SU-DHL-6 (cell line): ENCODE data around the gene NUP210.

ENCODE experiments used
- H2AFZ ChIP-seq: fragments of 200-600 bp; sonication (generic); 2 replicates; pipeline ENCODE4 v1.6.1; 2014; ENCODE audit warnings: low read depth, mild to moderate bottlenecking, moderate library complexity, mixed read lengths, antibody characterized with exemption, low read length; ENCODE audit not compliant: severe bottlenecking
- H3F3A ChIP-seq: fragments of 200-600 bp; shearing (Covaris generic); 2 replicates; pipeline ENCODE4 v1.6.0; 2016; ENCODE audit warnings: antibody characterized with exemption, mild to moderate bottlenecking; ENCODE audit not compliant: insufficient read depth
- H3K27ac ChIP-seq: fragments of 200-600 bp; sonication (generic); 2 replicates; pipeline ENCODE4 v1.5.1; 2016; ENCODE audit warnings: low read depth, mild to moderate bottlenecking, low read length, moderate library complexity, mixed read lengths
- H3K27me3 ChIP-seq: fragments of 200-600 bp; sonication (generic), shearing (Covaris generic); 2 replicates; pipeline ENCODE4 v1.6.0; 2014; ENCODE audit warnings: mild to moderate bottlenecking, low read length
- H3K36me3 ChIP-seq: fragments of 200-600 bp; sonication (generic); 2 replicates; pipeline ENCODE4 v1.6.1; 2014; ENCODE audit warnings: mild to moderate bottlenecking, low read length, mixed read lengths
- H3K4me2 ChIP-seq: fragments of 300-600, 200-600 bp; shearing (Covaris generic), sonication (generic); 2 replicates; pipeline ENCODE4 v1.6.0; 2014; ENCODE audit warnings: low read length, low read depth, mild to moderate bottlenecking; ENCODE audit not compliant: poor library complexity, severe bottlenecking
- H3K4me3 ChIP-seq: fragments of 200-600 bp; sonication (generic); 2 replicates; pipeline ENCODE4 v1.5.1; 2014; ENCODE audit warnings: antibody characterized with exemption, low read length, mild to moderate bottlenecking, mixed read lengths; ENCODE audit not compliant: insufficient read depth, poor library complexity, severe bottlenecking
- H3K79me2 ChIP-seq: fragments of 200-600 bp; sonication (generic); 2 replicates; pipeline ENCODE4 v1.6.1; 2014; ENCODE audit warnings: mild to moderate bottlenecking, low read length, moderate library complexity; ENCODE audit not compliant: insufficient read depth
- H3K9ac ChIP-seq: fragments of 200-600 bp; sonication (generic); 2 replicates; pipeline ENCODE4 v1.7.0; 2014; ENCODE audit warnings: mild to moderate bottlenecking, low read length
- H3K9me2 ChIP-seq: fragments of 200-600 bp; sonication (generic); replicated peaks from 2 replicates; pipeline ENCODE4 v1.6.1; 2014; ENCODE audit warnings: low read length; ENCODE audit not compliant: insufficient read depth
- H3K9me3 ChIP-seq: fragments of 200-600 bp; sonication (generic); 2 replicates; pipeline ENCODE4 v1.6.1; 2014; ENCODE audit warnings: low read length, mixed read lengths; ENCODE audit not compliant: insufficient read depth
- H4K20me1 ChIP-seq: fragments of 200-600 bp; sonication (generic); 2 replicates; pipeline ENCODE4 v1.6.1; 2014; ENCODE audit warnings: low read depth, mild to moderate bottlenecking, antibody characterized with exemption, low read length, moderate library complexity, mixed read lengths
- EZH2phosphoT487 ChIP-seq: fragments of 200-600 bp; sonication (generic), shearing (Covaris generic); conservative IDR thresholded peaks from 2 replicates; pipeline ENCODE4 v1.6.1; 2018; ENCODE audit warnings: mild to moderate bottlenecking, antibody characterized with exemption, low read length, moderate library complexity, mixed read lengths
- TF ChIP-seq, protein P1 (sequence below): fragments of 200-600 bp; sonication (generic); IDR thresholded peaks from one replicate; pipeline ENCODE4 v1.5.1; 2017; ENCODE audit warnings: antibody characterized with exemption, mild to moderate bottlenecking, low read length, moderate library complexity; ENCODE audit not compliant: insufficient read depth, poor library complexity, severe bottlenecking

The NUP210 gene

GRCh38 chr3:13394363-13394762 is 25.8 kb downstream of the NUP210 start:
- Histone ChIP-seq H4K20me1 (peaks cover 7% of the 10 kb centered on the region; the same call in 1 of the 2 replicates), H3K9me3 (no peaks in the 10 kb centered on the region), H3K27ac (no peak overlapping the region), H3K9ac (no peak overlapping the region), H3K27me3 (no peaks in the 10 kb centered on the region), H3K9me2 (no peaks in the 10 kb centered on the region), H3F3A (no peaks in the 10 kb centered on the region), H3K4me3 (no peak overlapping the region), H3K79me2 (peaks cover 30% of the 10 kb centered on the region), H3K36me3 (peaks cover 19% of the 10 kb centered on the region), H3K4me2 (no peak overlapping the region), H2AFZ (no peak overlapping the region)
- TF ChIP-seq, protein P1, sequence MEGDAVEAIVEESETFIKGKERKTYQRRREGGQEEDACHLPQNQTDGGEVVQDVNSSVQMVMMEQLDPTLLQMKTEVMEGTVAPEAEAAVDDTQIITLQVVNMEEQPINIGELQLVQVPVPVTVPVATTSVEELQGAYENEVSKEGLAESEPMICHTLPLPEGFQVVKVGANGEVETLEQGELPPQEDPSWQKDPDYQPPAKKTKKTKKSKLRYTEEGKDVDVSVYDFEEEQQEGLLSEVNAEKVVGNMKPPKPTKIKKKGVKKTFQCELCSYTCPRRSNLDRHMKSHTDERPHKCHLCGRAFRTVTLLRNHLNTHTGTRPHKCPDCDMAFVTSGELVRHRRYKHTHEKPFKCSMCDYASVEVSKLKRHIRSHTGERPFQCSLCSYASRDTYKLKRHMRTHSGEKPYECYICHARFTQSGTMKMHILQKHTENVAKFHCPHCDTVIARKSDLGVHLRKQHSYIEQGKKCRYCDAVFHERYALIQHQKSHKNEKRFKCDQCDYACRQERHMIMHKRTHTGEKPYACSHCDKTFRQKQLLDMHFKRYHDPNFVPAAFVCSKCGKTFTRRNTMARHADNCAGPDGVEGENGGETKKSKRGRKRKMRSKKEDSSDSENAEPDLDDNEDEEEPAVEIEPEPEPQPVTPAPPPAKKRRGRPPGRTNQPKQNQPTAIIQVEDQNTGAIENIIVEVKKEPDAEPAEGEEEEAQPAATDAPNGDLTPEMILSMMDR: no peak
- no peak for TF ChIP-seq EZH2phosphoT487

DNA sequence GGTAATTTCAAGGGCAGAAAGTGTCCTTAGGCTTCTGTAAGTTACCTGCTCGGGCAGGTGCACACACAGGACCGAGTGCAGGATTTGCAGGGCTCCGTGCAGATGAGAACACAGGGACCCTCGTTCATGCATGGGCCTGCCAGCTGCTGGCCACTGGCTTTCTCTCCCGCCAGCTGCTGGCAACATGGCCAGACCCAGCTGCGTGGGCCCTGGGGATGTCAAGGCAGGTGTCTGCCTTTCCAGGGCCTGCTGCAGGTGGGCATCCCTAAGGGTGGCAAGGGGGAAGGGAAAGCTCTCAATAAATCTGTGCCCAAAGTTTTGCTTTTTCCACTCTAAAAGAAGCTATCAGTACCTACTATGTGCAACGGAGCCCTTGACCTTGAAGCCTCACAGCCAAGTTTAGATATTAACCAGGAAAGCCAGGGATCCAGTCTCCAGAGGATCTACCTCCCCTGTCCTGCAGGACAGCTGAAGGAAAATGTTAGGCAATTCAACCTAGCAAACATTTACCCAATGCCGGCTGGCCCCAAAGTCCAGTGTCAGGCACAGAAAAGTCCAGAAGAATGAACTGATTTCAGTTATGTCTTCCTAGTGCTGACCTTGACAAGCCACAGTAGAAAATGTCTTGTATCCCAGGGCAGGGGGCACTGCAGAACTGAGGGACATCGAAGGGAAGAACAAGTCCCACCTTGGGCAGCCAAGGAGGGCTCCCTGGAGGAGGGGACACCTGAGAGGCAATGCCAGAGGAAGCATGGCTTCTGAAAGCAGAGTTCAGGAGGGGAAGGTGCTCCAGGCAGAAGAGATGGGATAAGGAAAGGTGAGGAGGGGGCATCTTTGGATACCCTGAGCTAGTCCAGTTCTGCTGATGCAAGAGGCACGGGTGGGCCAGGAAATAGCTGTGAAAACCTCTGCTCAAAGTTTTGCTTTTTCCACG is 26.4 kb downstream of the NUP210 start:
- Histone ChIP-seq H3K27ac (no peak overlapping the region), H3K79me2 (peaks cover 25% of the 10 kb centered on the region), H3F3A (no peaks in the 10 kb centered on the region), H3K27me3 (no peaks in the 10 kb centered on the region), H3K9me2 (no peaks in the 10 kb centered on the region), H3K4me3 (no peak overlapping the region), H4K20me1 (peaks cover 7% of the 10 kb centered on the region; the same call in 1 of the 2 replicates), H3K9ac (no peak overlapping the region), H3K9me3 (no peaks in the 10 kb centered on the region), H2AFZ (no peak overlapping the region), H3K4me2 (no peak overlapping the region), H3K36me3 (peaks cover 19% of the 10 kb centered on the region)
- TF ChIP-seq EZH2phosphoT487: no peak
- TF ChIP-seq, protein P1: no peak

- Histone ChIP-seq H3F3A (no peaks in the 10 kb centered on the region), H2AFZ (no peak overlapping the region), H3K4me2 (no peak overlapping the region), H3K4me3 (no peak overlapping the region), H3K79me2 (peaks cover 9% of the 10 kb centered on the region), H3K9me3 (no peaks in the 10 kb centered on the region), H3K9ac (no peak overlapping the region), H3K9me2 (no peaks in the 10 kb centered on the region), H3K36me3 (peaks cover 25% of the 10 kb centered on the region), H3K27ac (no peak overlapping the region), H3K27me3 (no peaks in the 10 kb centered on the region), H4K20me1 (peaks cover 7% of the 10 kb centered on the region; the same call in 1 of the 2 replicates)
- TF ChIP-seq, protein P1: no peak
- no peak for TF ChIP-seq EZH2phosphoT487
Measured at GRCh38 chr3:13391308-13391707, 28.8 kb downstream of the NUP210 start.
